GM12878 (cell line): ENCODE results near the gene CACYBP. TPM values are rescaled to one million over a fixed set of nuclear protein-coding genes. Genes with fewer than 3 reads are reported as not detected.

Experiments used
- ATAC-seq: fragments of 200-7000 bp; cut with Tn5 transposase; 3 replicates; pipeline ENCODE4 v1.9.1; 2020; ENCODE audit warnings: mild to moderate bottlenecking, moderate library complexity
- BruUV-seq: library from RNA; stranded (reverse); fragments of 400-500 nt; replicated peaks from 2 replicates; lab custom pipeline; 2021; lab: Mats Ljungman, UMichigan
- CTCF ChIA-PET: fragments of 300-600 bp; sonication (Branson Sonifier 250); formaldehyde crosslinking; extraction: SDS; loops from one replicate; lab custom pipeline; 2021; ENCODE audit warnings: inconsistent platforms; lab: Yijun Ruan, JAX
- POLR2A ChIA-PET: fragments of 350-600 bp; formaldehyde crosslinking; extraction: SDS; loops from one replicate; lab custom pipeline; 2021; ENCODE audit warnings: inconsistent platforms; lab: Charles Lee
- RAD21 ChIA-PET: fragments of 300-600 bp; sonication (Branson Sonifier 250); formaldehyde crosslinking; loops from one replicate; lab custom pipeline; 2023; ENCODE audit warnings: antibody characterized with exemption; ENCODE audit not compliant: unreplicated experiment; lab: Charles Lee
- SMC1A ChIA-PET: fragments of 300-600 bp; sonication (Branson Sonifier 250); formaldehyde crosslinking; loops from one replicate; lab custom pipeline; 2023; ENCODE audit not compliant: unreplicated experiment, uncharacterized antibody; lab: Charles Lee
- DNase-seq: peaks from one replicate; pipeline ENCODE4 v3.0.0-alpha.2; 2011; ENCODE audit warnings: low read depth, low spot score
- FAIRE-seq: peaks from 3 replicates; lab custom pipeline; 2011; peaks lifted over from hg19 to GRCh38; lab: Jason Lieb, UNC
- H2AFZ ChIP-seq: 2 replicates; pipeline ENCODE4 v1.6.0; 2011; ENCODE audit warnings: low read depth, low read length, control low read depth; ENCODE audit not compliant: control insufficient read depth
- H3K27ac ChIP-seq: 2 replicates; pipeline ENCODE4 v1.5.1; 2011; ENCODE audit warnings: control low read depth; ENCODE audit not compliant: control insufficient read depth, insufficient read depth
- H3K27me3 ChIP-seq, 2 experiments: replicated peaks in 1 of 2; 2 replicates each; pipeline versions ENCODE4 v1.6.0 to v1.6.1; 2011; ENCODE audit warnings: low read length in 1 of 2; ENCODE audit not compliant: control insufficient read depth in 2 of 2, insufficient read depth in 2 of 2
- H3K36me3 ChIP-seq, 2 experiments: 2 replicates each; pipeline ENCODE4 v1.5.1; 2011; ENCODE audit warnings: low read length in 1 of 2; ENCODE audit not compliant: control insufficient read depth in 2 of 2, insufficient read depth in 2 of 2
- H3K4me1 ChIP-seq: 2 replicates; pipeline ENCODE4 v1.6.1; 2011; ENCODE audit warnings: mild to moderate bottlenecking, low read length, moderate library complexity, mixed read lengths; ENCODE audit not compliant: control insufficient read depth, insufficient read depth
- H3K4me2 ChIP-seq: 2 replicates; pipeline ENCODE4 v1.6.0; 2011; ENCODE audit warnings: control low read depth; ENCODE audit not compliant: control insufficient read depth, insufficient read depth
- H3K4me3 ChIP-seq: fragments of 200-600 bp; sonication (generic); 2 replicates; pipeline ENCODE4 v1.5.1; 2016
- H3K79me2 ChIP-seq: 2 replicates; pipeline ENCODE4 v1.6.0; 2011; ENCODE audit warnings: low read length; ENCODE audit not compliant: control insufficient read depth, insufficient read depth
- H3K9ac ChIP-seq: 2 replicates; pipeline ENCODE4 v1.8.0; 2011; ENCODE audit warnings: low read length, control low read depth, mixed read lengths; ENCODE audit not compliant: control insufficient read depth, insufficient read depth
- H3K9me3 ChIP-seq: replicated peaks from 3 replicates; pipeline ENCODE4 v1.5.1; 2011; ENCODE audit warnings: mild to moderate bottlenecking, low read length; ENCODE audit not compliant: control insufficient read depth, insufficient read depth
- H4K20me1 ChIP-seq: 2 replicates; pipeline ENCODE4 v1.6.0; 2011; ENCODE audit not compliant: control insufficient read depth, insufficient read depth
- ATF3 ChIP-seq: IDR thresholded peaks from 2 replicates; pipeline ENCODE4 v1.6.1; 2011; ENCODE audit warnings: low read depth, mild to moderate bottlenecking, low read length, moderate library complexity, borderline replicate concordance; ENCODE audit errors: extremely low read depth
- ATF7 ChIP-seq: fragments of 450-650 bp; IDR thresholded peaks from 2 replicates; pipeline ENCODE4 v1.6.1; 2016; ENCODE audit warnings: low read depth, mild to moderate bottlenecking
- BACH1 ChIP-seq: fragments of 450-650 bp; IDR thresholded peaks from 2 replicates; pipeline ENCODE4 v1.6.1; 2017; ENCODE audit warnings: mild to moderate bottlenecking, borderline replicate concordance
- CEBPB ChIP-seq, 2 experiments: fragments of 150-350 bp in 1 of 2; IDR thresholded peaks; 2 replicates each; pipeline ENCODE4 v1.6.1; 2012 to 2014; ENCODE audit warnings: low read depth in 2 of 2, low read length in 2 of 2, borderline replicate concordance in 1 of 2, inconsistent platforms in 1 of 2
- CREM ChIP-seq: IDR thresholded peaks from 2 replicates; pipeline ENCODE4 v1.6.1; 2014; ENCODE audit warnings: antibody characterized with exemption, low read depth
- FOXK2 ChIP-seq: fragments of 450-650 bp; IDR thresholded peaks from 2 replicates; pipeline ENCODE4 v1.6.1; 2017; ENCODE audit warnings: mild to moderate bottlenecking, moderate library complexity
- HCFC1 ChIP-seq: fragments of 150-350 bp; IDR thresholded peaks from 2 replicates; pipeline ENCODE4 v1.6.1; 2014; ENCODE audit warnings: low read length
- IKZF1 ChIP-seq: fragments of 450-650 bp; conservative IDR thresholded peaks from 2 replicates; pipeline ENCODE4 v1.6.1; 2017; ENCODE audit warnings: antibody characterized with exemption, mild to moderate bottlenecking
- IRF4 ChIP-seq: IDR thresholded peaks from 2 replicates; pipeline ENCODE4 v1.6.1; 2011; ENCODE audit warnings: low read depth, low read length
- MYB ChIP-seq: fragments of 150-350 bp; IDR thresholded peaks from 2 replicates; pipeline ENCODE4 v1.6.1; 2014; ENCODE audit warnings: mild to moderate bottlenecking, low read depth, low read length, borderline replicate concordance
- PKNOX1 ChIP-seq: fragments of 450-650 bp; IDR thresholded peaks from 2 replicates; pipeline ENCODE4 v1.6.1; 2016; ENCODE audit warnings: mild to moderate bottlenecking
- POLR2AphosphoS5 ChIP-seq: IDR thresholded peaks from 2 replicates; pipeline ENCODE4 v1.6.1; 2011; ENCODE audit warnings: mild to moderate bottlenecking, low read length, inconsistent platforms
- STAT1 ChIP-seq: fragments of 450-650 bp; conservative IDR thresholded peaks from 2 replicates; pipeline ENCODE4 v1.6.1; 2014; ENCODE audit warnings: antibody characterized with exemption, mild to moderate bottlenecking
- YBX1 ChIP-seq: fragments of 450-650 bp; IDR thresholded peaks from 2 replicates; pipeline ENCODE4 v1.6.1; 2016; ENCODE audit warnings: antibody characterized with exemption
- YY1 ChIP-seq: IDR thresholded peaks from 2 replicates; pipeline ENCODE4 v1.6.1; 2011; ENCODE audit warnings: low read depth, mild to moderate bottlenecking, low read length
- ZBTB4 ChIP-seq: fragments of 450-650 bp; formaldehyde crosslinking; IDR thresholded peaks from 2 replicates; pipeline ENCODE4 v1.4.0; 2022; ENCODE audit warnings: mild to moderate bottlenecking, moderate library complexity
- ZNF207 ChIP-seq: fragments of 450-650 bp; IDR thresholded peaks from 2 replicates; pipeline ENCODE4 v1.6.1; 2014; ENCODE audit warnings: antibody characterized with exemption, mild to moderate bottlenecking, borderline replicate concordance
- ZNF217 ChIP-seq: fragments of 450-650 bp; IDR thresholded peaks from 2 replicates; pipeline ENCODE4 v1.6.1; 2017; ENCODE audit warnings: antibody characterized with exemption, mild to moderate bottlenecking
- WGBS: methylation state at CpG from one replicate; pipeline ENCODE4 v1.1.6; 2016; ENCODE audit warnings: low lambda C conversion rate; ENCODE audit not compliant: insufficient replicate concordance, insufficient coverage; ENCODE audit errors: missing lambda C conversion rate; 5-methylcytosine and 5-hydroxymethylcytosine counted together
- in situ Hi-C: fragments of 300-500 bp; cut with MboI; formaldehyde crosslinking; loops from 9 replicates; pipeline ENCODE4 v1.14.3; 2018; ENCODE audit warnings: mixed read lengths
- intact Hi-C: fragments of 100-400 bp; cut with micrococcal nuclease; formaldehyde crosslinking; loops from one replicate; pipeline ENCODE4 v1.14.2; 2022; ENCODE audit not compliant: unreplicated experiment
- polyA plus RNA-seq, 11 experiments: library from polyadenylated mRNA; depleted of rRNA in 4 of 11; unstranded in 6 of 11; stranded (reverse) in 5 of 11; fragments of >200 nt; fragmentation: Nextera tagmentation in 4 of 11; fragmentation: Illumina TruSeq in 1 of 11; extraction: Ambion mirVana in 4 of 11; extraction: Trizol in 1 of 11; gene quantifications; 1 replicate in 1 of 11; 2 replicates in 10 of 11; pipeline versions ENCODE4 v1.2.1 to v1.2.3, GENCODE V29; 2011 to 2016; ENCODE audit warnings: inconsistent platforms in 2 of 11, missing spikeins in 2 of 11, low read depth in 1 of 11
- total RNA-seq, 4 experiments: library from RNA; depleted of rRNA in 3 of 4; stranded (reverse); fragments of >200 nt in 3 of 4; fragmentation: Illumina TruSeq in 1 of 4; extraction: Trizol in 1 of 4; gene quantifications; 2 replicates each; pipeline versions ENCODE4 v1.2.1 to v1.2.3, GENCODE V29; 2013 to 2021

CACYBP gene
- total and polyA plus RNA-seq, 10 of the 15 experiments (the other 5 are each of a cell fraction or from before 2014, with no cell fraction given) = 77.7 to 488 (median 218) TPM

- ATAC-seq (no peak), DNase-seq (no peak), FAIRE-seq (no peak)
- in situ Hi-C loops = no loop called here
- no peak overlapping the region for H3K27ac ChIP-seq
- intact Hi-C loops = no loop called here
- no peak overlapping the region for H3K4me2 ChIP-seq
- no peaks in the 10 kb centered on the region for H3K36me3 ChIP-seq
- ChIA-PET CTCF (no interaction called here), POLR2A (no interaction called here), RAD21 (no interaction called here), SMC1A (no interaction called here)
- no peaks in the 10 kb centered on the region for H4K20me1 ChIP-seq
- H3K4me1 ChIP-seq = no peaks in the 10 kb centered on the region
- H3K79me2 ChIP-seq = no peaks in the 10 kb centered on the region
- no peak overlapping the region for H3K4me3 ChIP-seq
- no peak overlapping the region for H3K9ac ChIP-seq
- H3K9me3 ChIP-seq = no peaks in the 10 kb centered on the region
- H2AFZ ChIP-seq = no peak overlapping the region
- BruUV-seq = no TSS peak
- 0 out of 4 replicates have a peak, but pooled peaks cover 0 to 3% of the 10 kb centered on the region in 2 experiments for H3K27me3 ChIP-seq
- TF ChIP-seq STAT1 (no peak), YBX1 (no peak), ATF3 (no peak), IRF4 (no peak), ATF7 (no peak), IKZF1 (no peak), CEBPB (IDR thresholded peaks at IDR 0.05; ENCODE audit: borderline replicate concordance in 1 of 2, low read depth in 2 of 2, low read length in 2 of 2) (no peak), ZNF217 (no peak), BACH1 (no peak), ZNF207 (no peak), POLR2AphosphoS5 (no peak), YY1 (no peak), FOXK2 (no peak), ZBTB4 (CRISPR knock-in tag) (no peak), CREM (no peak), HCFC1 (no peak), PKNOX1 (no peak), MYB (no peak)
- WGBS = 95% methylated on average over 32 of the region's 32 CpGs
Measured at GRCh38 chr1:175045519-175045918, 45.8 kb downstream of the CACYBP start.
